CD4-positive, alpha-beta T cell treated with Interleukin-4 for 1 hour (primary cell): ENCODE measurements around the gene ATP5F1D.

Experiments
- DNase-seq, 2 donors: peaks; one replicate each; pipeline ENCODE4 v3.0.0-alpha.2; 2020 to 2022

ATP5F1D gene

GRCh38 chr19:1220976-1221903, 20.3 kb upstream of the ATP5F1D start:
- DNase-seq, result no peak

- no peak for DNase-seq
Measured at GRCh38 chr19:1221904-1222255, 19.7 kb upstream of the ATP5F1D start.

- DNase-seq, result no peak
Measured at GRCh38 chr19:1222394-1222793, 19.2 kb upstream of the ATP5F1D start.

GRCh38 chr19:1223018-1223855, 18.3 kb upstream of the ATP5F1D start:
- peak in 1 of 2 donors; percentile 34 for DNase-seq

- DNase-seq, result no peak
Measured at GRCh38 chr19:1224047-1224825, 17.3 kb upstream of the ATP5F1D start.

GRCh38 chr19:1224847-1225246, 16.7 kb upstream of the ATP5F1D start:
- no peak for DNase-seq

GRCh38 chr19:1225440-1226226, 15.9 kb upstream of the ATP5F1D start:
- no peak for DNase-seq

- no peak for DNase-seq
Measured at GRCh38 chr19:1226227-1226518, 15.4 kb upstream of the ATP5F1D start.

- no peak for DNase-seq
Measured at GRCh38 chr19:1226522-1227303, 14.8 kb upstream of the ATP5F1D start.

- DNase-seq, result no peak
Measured at GRCh38 chr19:1227304-1228054, 14.1 kb upstream of the ATP5F1D start.

GRCh38 chr19:1228161-1228957, 13.2 kb upstream of the ATP5F1D start:
- DNase-seq, result no peak

GRCh38 chr19:1229056-1229923, 12.3 kb upstream of the ATP5F1D start:
- no peak for DNase-seq

GRCh38 chr19:1229924-1230782, 11.4 kb upstream of the ATP5F1D start:
- no peak for DNase-seq

GRCh38 chr19:1230783-1231489, 10.6 kb upstream of the ATP5F1D start:
- no peak for DNase-seq

GRCh38 chr19:1231729-1232637, 9.6 kb upstream of the ATP5F1D start:
- no peak for DNase-seq

GRCh38 chr19:1232652-1233072, 8.9 kb upstream of the ATP5F1D start:
- DNase-seq, result no peak
